H1 (cell line): ENCODE data around the gene NTN5. TPM values are rescaled to one million over a fixed set of nuclear protein-coding genes. Genes with fewer than 3 reads are reported as not detected.
A peak's percentile ranks its signal among the peaks of the same experiment; 100 is the strongest.

Experiments used
- CTCF ChIA-PET: fragments of 300-600 bp; sonication (Branson Sonifier 250); formaldehyde crosslinking; loops from one replicate; lab custom pipeline; 2021; ENCODE audit not compliant: partially characterized antibody; lab: Charles Lee
- POLR2A ChIA-PET: fragments of 300-600 bp; sonication (Branson Sonifier 250); formaldehyde crosslinking; loops from one replicate; lab custom pipeline; 2021; ENCODE audit warnings: inconsistent platforms; ENCODE audit not compliant: partially characterized antibody; lab: Charles Lee
- DNase-seq, 2 experiments: peaks; one replicate each; pipeline versions ENCODE4 v3.0.0 to v3.0.0-alpha.2; 2010 to 2022; ENCODE audit warnings: low spot score in 2 of 2, low read depth in 1 of 2, mixed read lengths in 1 of 2
- FAIRE-seq: peaks from 2 replicates; lab custom pipeline; 2011; peaks lifted over from hg19 to GRCh38; lab: Jason Lieb, UNC
- H2AFZ ChIP-seq: 2 replicates; pipeline ENCODE4 v1.8.1; 2012; ENCODE audit warnings: low read length, inconsistent platforms
- H2AK5ac ChIP-seq: 2 replicates; pipeline ENCODE4 v1.6.1; 2013; ENCODE audit warnings: low read depth, low read length
- H2BK120ac ChIP-seq: replicated peaks from 2 replicates; pipeline ENCODE3; 2013; ENCODE audit warnings: low read depth, low read length, inconsistent platforms
- H2BK12ac ChIP-seq: 2 replicates; pipeline ENCODE4 v1.6.1; 2013; ENCODE audit warnings: low read depth, low read length
- H2BK15ac ChIP-seq: 2 replicates; pipeline ENCODE4 v1.6.1; 2013; ENCODE audit warnings: low read length
- H2BK20ac ChIP-seq: 2 replicates; pipeline ENCODE4 v1.6.1; 2013; ENCODE audit warnings: low read length
- H2BK5ac ChIP-seq: 2 replicates; pipeline ENCODE4 v1.6.1; 2013; ENCODE audit warnings: low read depth, low read length
- H3K14ac ChIP-seq: 2 replicates; pipeline ENCODE4 v1.6.1; 2013; ENCODE audit warnings: inconsistent platforms; ENCODE audit not compliant: insufficient read length
- H3K18ac ChIP-seq: 2 replicates; pipeline ENCODE4 v1.6.1; 2013; ENCODE audit warnings: low read length; ENCODE audit errors: extremely low read depth
- H3K23ac ChIP-seq: 2 replicates; pipeline ENCODE4 v1.6.1; 2013; ENCODE audit warnings: inconsistent platforms; ENCODE audit not compliant: insufficient read length
- H3K23me2 ChIP-seq: 2 replicates; pipeline ENCODE4 v1.6.1; 2013; ENCODE audit warnings: low read depth, low read length
- H3K27ac ChIP-seq: 2 replicates; pipeline ENCODE4 v1.6.1; 2011; ENCODE audit warnings: low read depth, low read length, inconsistent platforms
- H3K27me3 ChIP-seq, 4 experiments: replicated peaks in 1 of 4; 1 replicate in 1 of 4; 2 replicates in 3 of 4; pipeline versions ENCODE4 v1.6.1 to v1.8.1; 2011 to 2013; ENCODE audit warnings: low read length in 3 of 4, mild to moderate bottlenecking in 3 of 4, inconsistent platforms in 2 of 4, mixed read lengths in 2 of 4, moderate library complexity in 1 of 4; ENCODE audit not compliant: control insufficient read depth in 3 of 4, insufficient read depth in 3 of 4; ENCODE audit errors: extremely low read depth in 1 of 4
- H3K36me3 ChIP-seq, 4 experiments: 2 replicates each; pipeline versions ENCODE4 v1.6.1 to v1.8.1; 2011 to 2013; ENCODE audit warnings: mild to moderate bottlenecking in 4 of 4, low read length in 3 of 4, moderate library complexity in 2 of 4, control low read depth in 1 of 4, inconsistent platforms in 1 of 4; ENCODE audit not compliant: insufficient read depth in 4 of 4, control insufficient read depth in 2 of 4
- H3K4ac ChIP-seq: replicated peaks from 2 replicates; pipeline ENCODE3; 2013; ENCODE audit warnings: low read length, low read depth, mixed read lengths, inconsistent platforms; ENCODE audit not compliant: insufficient read length
- H3K4me1 ChIP-seq, 4 experiments: replicated peaks in 1 of 4; 1 replicate in 1 of 4; 2 replicates in 3 of 4; pipeline versions ENCODE4 v1.6.1 to v1.8.1; 2011 to 2013; ENCODE audit warnings: low read length in 3 of 4, inconsistent platforms in 2 of 4, mixed read lengths in 1 of 4; ENCODE audit not compliant: insufficient read depth in 4 of 4, control insufficient read depth in 3 of 4
- H3K4me2 ChIP-seq, 2 experiments: 2 replicates each; pipeline versions ENCODE4 v1.6.1 to v1.8.1; 2011 to 2013; ENCODE audit warnings: low read depth in 2 of 2, low read length in 2 of 2, control low read depth in 1 of 2, inconsistent platforms in 1 of 2, mild to moderate bottlenecking in 1 of 2; ENCODE audit not compliant: insufficient read depth in 1 of 2
- H3K4me3 ChIP-seq, 4 experiments: fragments of 200-600, 300-600 bp in 1 of 4; sonication (generic), shearing (Covaris generic), sonication (Bioruptor Twin) in 1 of 4; 2 replicates each; pipeline versions ENCODE4 v1.5.1 to v1.8.1; 2011 to 2016; ENCODE audit warnings: low read length in 4 of 4, low read depth in 3 of 4, control low read depth in 2 of 4, inconsistent platforms in 2 of 4, mild to moderate bottlenecking in 2 of 4, mixed read lengths in 1 of 4, moderate library complexity in 1 of 4; ENCODE audit not compliant: insufficient read depth in 2 of 4; ENCODE audit errors: extremely low read depth in 1 of 4
- H3K56ac ChIP-seq: replicated peaks from 2 replicates; pipeline ENCODE3; 2013; ENCODE audit warnings: low read depth, mild to moderate bottlenecking, mixed read lengths, low read length, inconsistent platforms; ENCODE audit not compliant: insufficient read length
- H3K79me1 ChIP-seq: 2 replicates; pipeline ENCODE4 v1.6.1; 2013; ENCODE audit warnings: low read depth, low read length, control low read depth
- H3K79me2 ChIP-seq, 2 experiments: 2 replicates each; pipeline versions ENCODE4 v1.6.1 to v1.8.1; 2012 to 2013; ENCODE audit warnings: low read length in 2 of 2, mild to moderate bottlenecking in 2 of 2, inconsistent platforms in 1 of 2; ENCODE audit not compliant: insufficient read depth in 2 of 2, control insufficient read depth in 1 of 2
- H3K9ac ChIP-seq, 4 experiments: replicated peaks in 1 of 4; 1 replicate in 1 of 4; 2 replicates in 3 of 4; pipeline versions ENCODE4 v1.6.1 to v1.8.1; 2011 to 2013; ENCODE audit warnings: low read depth in 3 of 4, low read length in 3 of 4, control low read depth in 2 of 4, mild to moderate bottlenecking in 2 of 4, moderate library complexity in 2 of 4, inconsistent platforms in 1 of 4; ENCODE audit errors: extremely low read depth in 1 of 4
- H3K9me3 ChIP-seq, 2 experiments: 2 replicates each; pipeline versions ENCODE4 v1.6.1 to v1.8.1; 2012 to 2013; ENCODE audit warnings: mild to moderate bottlenecking in 2 of 2, moderate library complexity in 2 of 2, control low read depth in 1 of 2, inconsistent platforms in 1 of 2, low read depth in 1 of 2, low read length in 1 of 2, mixed read lengths in 1 of 2; ENCODE audit not compliant: insufficient read depth in 2 of 2
- H4K20me1 ChIP-seq, 2 experiments: replicated peaks in 1 of 2; 2 replicates each; pipeline versions ENCODE3 to v1.8.1; 2011 to 2013; ENCODE audit warnings: inconsistent platforms in 2 of 2, low read length in 2 of 2, mild to moderate bottlenecking in 1 of 2; ENCODE audit not compliant: insufficient read depth in 2 of 2, control insufficient read depth in 1 of 2
- H4K5ac ChIP-seq: 2 replicates; pipeline ENCODE4 v1.6.1; 2013; ENCODE audit warnings: low read length, low read depth, mixed read lengths, inconsistent platforms; ENCODE audit not compliant: insufficient read length
- H4K8ac ChIP-seq: 2 replicates; pipeline ENCODE4 v1.8.0; 2013; ENCODE audit warnings: mild to moderate bottlenecking, moderate library complexity, low read length, inconsistent platforms; ENCODE audit not compliant: insufficient read depth; ENCODE audit errors: extremely low read depth
- H4K91ac ChIP-seq: replicated peaks from 2 replicates; pipeline ENCODE3; 2013; ENCODE audit warnings: low read length, mixed read lengths, inconsistent platforms; ENCODE audit not compliant: insufficient read length
- CREB1 ChIP-seq: IDR thresholded peaks from 2 replicates; pipeline ENCODE4 v1.6.1; 2012; ENCODE audit warnings: inconsistent platforms
- CTBP2 ChIP-seq: IDR thresholded peaks from 2 replicates; pipeline ENCODE4 v1.7.0; 2011; ENCODE audit warnings: borderline replicate concordance, mild to moderate bottlenecking, moderate library complexity, mixed read lengths, low read length; ENCODE audit not compliant: insufficient read depth, insufficient read length
- JUN ChIP-seq: IDR thresholded peaks from 2 replicates; pipeline ENCODE4 v1.6.1; 2011; ENCODE audit warnings: low read depth, mild to moderate bottlenecking, improper control_type of control experiment, low read length
- RBBP5 ChIP-seq: IDR thresholded peaks from 2 replicates; pipeline ENCODE4 v1.7.1; 2012; ENCODE audit warnings: low read depth, mild to moderate bottlenecking, inconsistent platforms, low read length, moderate library complexity, borderline replicate concordance
- SIRT6 ChIP-seq: IDR thresholded peaks from one replicate; pipeline ENCODE4 v1.7.1; 2012; ENCODE audit warnings: low read length, inconsistent platforms
- polyA plus RNA-seq, 7 experiments: library from polyadenylated mRNA; depleted of rRNA in 3 of 7; stranded (reverse) in 5 of 7; unstranded in 2 of 7; fragments of >200 nt in 5 of 7; fragments of 200-250 nt in 2 of 7; gene quantifications; 1 replicate in 5 of 7; 2 replicates in 1 of 7; 4 replicates in 1 of 7; pipeline versions ENCODE4 v1.2.1 to v1.2.3, GENCODE V29; 2011 to 2013; ENCODE audit warnings: missing spikeins in 2 of 7, mixed read lengths in 2 of 7
- total RNA-seq: library from RNA; stranded (reverse); fragmentation: NEBNext Ultra II Directional; extraction: Animal tissue kit (Norgen Biotek cat#: 25700); gene quantifications from 2 replicates; pipeline ENCODE4 v1.2.1, GENCODE V29; 2021

Gene NTN5
- total and polyA plus RNA-seq, 2 of the 8 experiments (the other 6 are each of a cell fraction or from before 2014, with no cell fraction given), result 0.47 to 0.85 TPM

- Histone ChIP-seq H3K18ac (no peak overlapping the region), H3K9me3 (no peaks in the 10 kb centered on the region), H4K91ac (no peak overlapping the region), H3K23me2 (peaks cover 26% of the 10 kb centered on the region), H2BK20ac (no peak overlapping the region), H2BK12ac (no peak overlapping the region), H3K4me2 (no peak overlapping the region), H3K27ac (no peak overlapping the region), H4K5ac (no peak overlapping the region), H3K4ac (no peak overlapping the region), H2BK120ac (no peak overlapping the region), H2BK15ac (0 out of 2 replicates have a peak overlapping the region, but pooled peaks have one; percentile 21), H2AFZ (no peak overlapping the region), H3K27me3 (peaks cover 0 to 2% (median 0%) of the 10 kb centered on the region in 4 experiments; a peak in 2 of 7 replicates), H3K4me1 (peaks cover 4 to 29% (median 22%) of the 10 kb centered on the region in 4 experiments), H3K56ac (no peak overlapping the region), H3K79me1 (no peaks in the 10 kb centered on the region), H3K14ac (no peak overlapping the region), H3K9ac (no peak overlapping the region), H3K4me3 (no peak overlapping the region), H3K23ac (no peak overlapping the region), H2AK5ac (no peak overlapping the region), H3K79me2 (no peaks in the 10 kb centered on the region), H2BK5ac (no peak overlapping the region), H4K8ac (no peak overlapping the region), H3K36me3 (0 out of 8 replicates have a peak, but pooled peaks cover 0 to 5% (median 0%) of the 10 kb centered on the region in 4 experiments), H4K20me1 (peaks cover 0 to 8% of the 10 kb centered on the region in 2 experiments)
- TF ChIP-seq SIRT6 (no peak), RBBP5 (no peak), JUN (no peak), CTBP2 (no peak), CREB1 (no peak)
- POLR2A ChIA-PET, result interaction anchor here (0.8 to 30.9 kb wide), 4 partner anchors 13 to 277 kb away, joined by 3 to 788 read pairs (median 7); partner anchors contain the start of genes CA11, FAM83E, RPL18 and SPACA4
- DNase-seq (no peak), FAIRE-seq (no peak)
- CTCF ChIA-PET, result interaction anchor here (0.8 to 1.9 kb wide), 7 partner anchors 11 to 210 kb away, joined by 3 to 7 read pairs (median 3); partner anchors contain the start of gene CA11
These were observed 40.1 kb downstream of the NTN5 start for GRCh38 chr19:48632692-48633147.
